ES-I3 (cell line): ENCODE measurements around the gene STX2.
"Not testable (repeated sequence)": the region's sequence is repeated elsewhere in the genome, so short reads cannot be mapped to it uniquely, and the experiment has no call there.

Experiments
- H3K36me3 ChIP-seq: 2 replicates; pipeline ENCODE4 v1.6.1; 2013; ENCODE audit warnings: mild to moderate bottlenecking, low read length, control low read depth, moderate library complexity; ENCODE audit not compliant: insufficient read depth
- H3K4me1 ChIP-seq: 2 replicates; pipeline ENCODE4 v1.6.1; 2013; ENCODE audit warnings: mild to moderate bottlenecking, control low read depth, low read length; ENCODE audit not compliant: insufficient read depth
- H3K9ac ChIP-seq: 2 replicates; pipeline ENCODE4 v1.6.1; 2013; ENCODE audit warnings: low read depth, mild to moderate bottlenecking, low read length, moderate library complexity
- H3K9me3 ChIP-seq: 2 replicates; pipeline ENCODE4 v1.6.1; 2013; ENCODE audit warnings: mild to moderate bottlenecking, low read length, moderate library complexity; ENCODE audit not compliant: control insufficient read depth, insufficient read depth

STX2 gene

GRCh38 chr12:130764475-130765185 lies 74.4 kb downstream of the STX2 start:
- Histone ChIP-seq H3K4me1 (no peaks in the 10 kb centered on the region), H3K9ac (no peak overlapping the region), H3K9me3 (peaks cover 2% of the 10 kb centered on the region; the same call in 1 of the 2 replicates), H3K36me3 (no peaks in the 10 kb centered on the region)

- no peak overlapping the region for H3K9ac ChIP-seq
- no peaks in the 10 kb centered on the region for H3K36me3 ChIP-seq
- H3K9me3 ChIP-seq = peaks cover 2% of the 10 kb centered on the region; the same call in 1 of the 2 replicates
- no peaks in the 10 kb centered on the region for H3K4me1 ChIP-seq
These were observed 75.0 kb downstream of the STX2 start for GRCh38 chr12:130764073-130764472.

GRCh38 chr12:130762319-130762675 lies 76.8 kb downstream of the STX2 start:
- Histone ChIP-seq H3K9me3 (peaks cover 2% of the 10 kb centered on the region; the same call in 1 of the 2 replicates), H3K4me1 (no peaks in the 10 kb centered on the region), H3K36me3 (no peaks in the 10 kb centered on the region), H3K9ac (no peak overlapping the region)

- H3K9ac ChIP-seq = no peak overlapping the region
- no peaks in the 10 kb centered on the region for H3K36me3 ChIP-seq
- no peaks in the 10 kb centered on the region for H3K4me1 ChIP-seq
- H3K9me3 ChIP-seq = peaks cover 2% of the 10 kb centered on the region; the same call in 1 of the 2 replicates
These were observed 77.3 kb downstream of the STX2 start for GRCh38 chr12:130761537-130762318.

GRCh38 chr12:130754234-130754901 lies 84.7 kb downstream of the STX2 start:
- H3K36me3 ChIP-seq = no peaks in the 10 kb centered on the region
- no peak overlapping the region for H3K9ac ChIP-seq
- no peaks in the 10 kb centered on the region for H3K4me1 ChIP-seq
- no peaks in the 10 kb centered on the region for H3K9me3 ChIP-seq

GRCh38 chr12:130752692-130753230 lies 86.3 kb downstream of the STX2 start:
- no peaks in the 10 kb centered on the region for H3K9me3 ChIP-seq
- no peaks in the 10 kb centered on the region for H3K36me3 ChIP-seq
- H3K9ac ChIP-seq = no peak overlapping the region

GRCh38 chr12:130752037-130752436 lies 87.0 kb downstream of the STX2 start:
- not testable (repeated sequence) for H3K9ac ChIP-seq, H3K36me3 ChIP-seq, H3K9me3 ChIP-seq, H3K4me1 ChIP-seq

More at GRCh38 chr12:130752692-130753230, 86.3 kb downstream of the STX2 start:
- H3K4me1 ChIP-seq = no peaks in the 10 kb centered on the region; the same call in 1 of the 2 replicates

GRCh38 chr12:130748786-130749185 lies 90.3 kb downstream of the STX2 start:
- H3K9me3 ChIP-seq = no peaks in the 10 kb centered on the region
- H3K9ac ChIP-seq = no peak overlapping the region
- H3K4me1 ChIP-seq = no peaks in the 10 kb centered on the region; the same call in 1 of the 2 replicates
- no peaks in the 10 kb centered on the region for H3K36me3 ChIP-seq

- Histone ChIP-seq H3K36me3 (no peaks in the 10 kb centered on the region), H3K4me1 (no peaks in the 10 kb centered on the region; the same call in 1 of the 2 replicates), H3K9me3 (no peaks in the 10 kb centered on the region), H3K9ac (no peak overlapping the region)
These were observed 90.9 kb downstream of the STX2 start for GRCh38 chr12:130747867-130748740.

- H3K9me3 ChIP-seq = no peaks in the 10 kb centered on the region
- no peaks in the 10 kb centered on the region for H3K36me3 ChIP-seq
- H3K9ac ChIP-seq = no peak overlapping the region
- no peaks in the 10 kb centered on the region; the same call in 1 of the 2 replicates for H3K4me1 ChIP-seq
These were observed 92.5 kb downstream of the STX2 start for GRCh38 chr12:130746546-130746945.

- H3K4me1 ChIP-seq = no peaks in the 10 kb centered on the region; the same call in 1 of the 2 replicates
- H3K36me3 ChIP-seq = no peaks in the 10 kb centered on the region
- H3K9me3 ChIP-seq = no peaks in the 10 kb centered on the region
- H3K9ac ChIP-seq = no peak overlapping the region
These were observed 93.1 kb downstream of the STX2 start for GRCh38 chr12:130745921-130746320.

GRCh38 chr12:130744274-130744673 lies 94.8 kb downstream of the STX2 start:
- Histone ChIP-seq H3K9ac (no peak overlapping the region), H3K4me1 (no peaks in the 10 kb centered on the region; the same call in 1 of the 2 replicates), H3K36me3 (no peaks in the 10 kb centered on the region), H3K9me3 (no peaks in the 10 kb centered on the region)

- Histone ChIP-seq H3K4me1 (no peaks in the 10 kb centered on the region; the same call in 1 of the 2 replicates), H3K36me3 (no peaks in the 10 kb centered on the region), H3K9ac (no peak overlapping the region)
These were observed 95.4 kb downstream of the STX2 start for GRCh38 chr12:130743606-130744005.

More at GRCh38 chr12:130743606-130744005, 95.4 kb downstream of the STX2 start:
- H3K9me3 ChIP-seq = no peaks in the 10 kb centered on the region
